Spleen (tissue), 11 donors: ENCODE data around the gene ZC2HC1C. TPM values are rescaled to one million over a fixed set of nuclear protein-coding genes. Genes with fewer than 3 reads are reported as not detected.

Source experiments
- DNase-seq: peaks from one replicate; pipeline ENCODE4 v3.0.0-alpha.2; 2020
- H3K27ac ChIP-seq, 8 donors: fragments of 200-600 bp; sonication (generic) in 7 of 8; 1 replicate in 4 of 8; 2 replicates in 4 of 8; pipeline versions ENCODE4 v1.5.0 to v1.8.0; 2016 to 2021; ENCODE audit warnings: inconsistent platforms in 4 of 8, mild to moderate bottlenecking in 4 of 8, moderate library complexity in 1 of 8
- H3K27me3 ChIP-seq, 7 donors: fragments of 200-600 bp; sonication (generic) in 6 of 7; replicated peaks in 1 of 7; 1 replicate in 4 of 7; 2 replicates in 3 of 7; pipeline versions ENCODE4 v1.5.0 to v1.8.0; 2016 to 2021; ENCODE audit warnings: inconsistent platforms in 3 of 7, mild to moderate bottlenecking in 1 of 7
- H3K36me3 ChIP-seq, 6 donors: fragments of 200-600 bp; sonication (generic) in 5 of 6; 1 replicate in 4 of 6; 2 replicates in 2 of 6; pipeline versions ENCODE4 v1.5.0 to v1.8.0; 2016 to 2021; ENCODE audit warnings: inconsistent platforms in 2 of 6
- H3K4me1 ChIP-seq, 6 donors: fragments of 200-600 bp; sonication (generic) in 5 of 6; 1 replicate in 3 of 6; 2 replicates in 3 of 6; pipeline versions ENCODE4 v1.5.0 to v1.8.0; 2016 to 2021; ENCODE audit warnings: inconsistent platforms in 3 of 6
- H3K4me3 ChIP-seq, 8 donors: fragments of 200-600 bp; sonication (generic) in 7 of 8; 1 replicate in 4 of 8; 2 replicates in 4 of 8; pipeline versions ENCODE4 v1.5.0 to v1.8.0; 2016 to 2021; ENCODE audit warnings: inconsistent platforms in 4 of 8, mild to moderate bottlenecking in 4 of 8, moderate library complexity in 2 of 8
- H3K9me3 ChIP-seq, 8 donors: fragments of 200-600 bp; sonication (generic) in 7 of 8; 1 replicate in 4 of 8; 2 replicates in 4 of 8; pipeline versions ENCODE4 v1.5.0 to v1.8.0; 2016 to 2021; ENCODE audit warnings: inconsistent platforms in 4 of 8
- POLR2A ChIP-seq, 3 donors: fragments of 450-650 bp; IDR thresholded peaks; one replicate each; pipeline ENCODE4 v1.5.1; 2017; ENCODE audit warnings: antibody characterized with exemption in 3 of 3, mild to moderate bottlenecking in 1 of 3
- POLR2AphosphoS5 ChIP-seq, 3 donors: sonication (generic); formaldehyde crosslinking; IDR thresholded peaks; one replicate each; pipeline ENCODE4 v1.5.1; 2017; ENCODE audit warnings: antibody characterized with exemption in 3 of 3
- WGBS, 5 donors: extraction: QIAGEN DNeasy Blood & Tissue Kit in 3 of 5; methylation state at CpG; one replicate each; pipeline versions ENCODE4 v1.1.5 to v1.1.7; 2013 to 2018; 5-methylcytosine and 5-hydroxymethylcytosine counted together
- intact Hi-C: fragments of 100-400 bp; cut with DNase I; formaldehyde crosslinking; loops from one replicate; pipeline ENCODE4 v1.15.0; 2023; ENCODE audit warnings: low total_unique reads
- polyA plus RNA-seq, 3 donors: library from polyadenylated mRNA; stranded (reverse); fragments of 200-250 nt; gene quantifications; one replicate each; pipeline ENCODE4 v1.2.1, GENCODE V29; 2013
- total RNA-seq, 7 donors: library from RNA; depleted of rRNA in 3 of 7; stranded (reverse); fragments of >200 nt in 3 of 7; fragmentation: NEBNext Ultra II Directional in 4 of 7; extraction: Animal tissue kit (Norgen Biotek cat#: 25700) in 4 of 7; gene quantifications; one replicate each; pipeline versions ENCODE4 v1.1.0 to v1.2.1, GENCODE V29; 2016 to 2021
- TF ChIP-seq, protein P1 (sequence below), 11 experiments: fragments of 200-600 bp in 7 of 11; fragments of 450-650 bp in 4 of 11; sonication (generic) in 4 of 11; IDR thresholded peaks in 8 of 11; conservative IDR thresholded peaks in 3 of 11; 1 replicate in 7 of 11; 2 replicates in 4 of 11; pipeline versions ENCODE4 v1.4.0 to v1.8.0; 2016 to 2021; ENCODE audit warnings: antibody characterized with exemption in 11 of 11, inconsistent platforms in 4 of 11, mild to moderate bottlenecking in 1 of 11
- donor health status: healthy with polysubstance abuse.
- donor health status: DM: no; HTN: no; CAD: no; lungs with moderate emphysema.
- donor health status: DM: no; HTN: no; CAD: no.
- donor health status: Bipolar disorder and iron deficiency.
- donor health status: healthy.
- donor health status: DM: no; HTN: no; CAD: no.
- donor health status: DM: yes; HTN: yes; CAD: no.

The ZC2HC1C gene
- total and polyA plus RNA-seq, 10 donors, result 0.89 to 2.8 (median 1.2) TPM

DNA sequence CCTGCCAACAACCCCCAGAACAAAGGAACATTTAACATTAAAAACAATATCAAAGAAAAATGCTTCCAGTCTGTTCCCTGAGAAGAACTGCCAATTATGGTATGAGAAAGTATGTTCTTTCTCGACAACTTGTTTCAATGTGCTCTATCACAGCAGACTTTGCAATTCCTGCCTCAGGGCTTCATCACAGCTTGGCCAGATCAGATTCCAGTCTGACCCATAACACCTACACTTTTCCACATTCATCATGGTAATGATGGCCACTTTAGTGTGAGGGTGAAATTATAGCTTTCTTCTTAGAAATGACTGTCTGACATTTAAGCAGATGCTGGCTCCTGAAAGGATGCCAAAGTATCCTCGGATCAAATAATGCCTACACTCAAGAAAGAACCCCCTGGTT lies 40.4 kb downstream of the ZC2HC1C start:
- Histone ChIP-seq H3K27me3 (no peaks in the 10 kb centered on the region), H3K36me3 (peaks cover 6 to 100% (median 98%) of the 10 kb centered on the region in 6 donors), H3K27ac (no peak overlapping the region), H3K4me3 (no peak overlapping the region), H3K4me1 (peaks cover 0 to 9% (median 0%) of the 10 kb centered on the region in 6 donors), H3K9me3 (no peaks in the 10 kb centered on the region)
- WGBS, 5 donors, result 85 to 97% (median 94%) methylated on average over 2 of the region's 2 CpGs
- DNase-seq, result no peak
- TF ChIP-seq, protein P1, sequence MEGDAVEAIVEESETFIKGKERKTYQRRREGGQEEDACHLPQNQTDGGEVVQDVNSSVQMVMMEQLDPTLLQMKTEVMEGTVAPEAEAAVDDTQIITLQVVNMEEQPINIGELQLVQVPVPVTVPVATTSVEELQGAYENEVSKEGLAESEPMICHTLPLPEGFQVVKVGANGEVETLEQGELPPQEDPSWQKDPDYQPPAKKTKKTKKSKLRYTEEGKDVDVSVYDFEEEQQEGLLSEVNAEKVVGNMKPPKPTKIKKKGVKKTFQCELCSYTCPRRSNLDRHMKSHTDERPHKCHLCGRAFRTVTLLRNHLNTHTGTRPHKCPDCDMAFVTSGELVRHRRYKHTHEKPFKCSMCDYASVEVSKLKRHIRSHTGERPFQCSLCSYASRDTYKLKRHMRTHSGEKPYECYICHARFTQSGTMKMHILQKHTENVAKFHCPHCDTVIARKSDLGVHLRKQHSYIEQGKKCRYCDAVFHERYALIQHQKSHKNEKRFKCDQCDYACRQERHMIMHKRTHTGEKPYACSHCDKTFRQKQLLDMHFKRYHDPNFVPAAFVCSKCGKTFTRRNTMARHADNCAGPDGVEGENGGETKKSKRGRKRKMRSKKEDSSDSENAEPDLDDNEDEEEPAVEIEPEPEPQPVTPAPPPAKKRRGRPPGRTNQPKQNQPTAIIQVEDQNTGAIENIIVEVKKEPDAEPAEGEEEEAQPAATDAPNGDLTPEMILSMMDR (IDR thresholded peaks at IDR 0.05 in 8 of 11, conservative IDR thresholded peaks at IDR 0.05 in 3 of 11), result no peak
- TF ChIP-seq POLR2AphosphoS5 (IDR thresholded peaks at IDR 0.05) (no peak), POLR2A (IDR thresholded peaks at IDR 0.05) (no peak)
- intact Hi-C loops, result no loop called here

DNA sequence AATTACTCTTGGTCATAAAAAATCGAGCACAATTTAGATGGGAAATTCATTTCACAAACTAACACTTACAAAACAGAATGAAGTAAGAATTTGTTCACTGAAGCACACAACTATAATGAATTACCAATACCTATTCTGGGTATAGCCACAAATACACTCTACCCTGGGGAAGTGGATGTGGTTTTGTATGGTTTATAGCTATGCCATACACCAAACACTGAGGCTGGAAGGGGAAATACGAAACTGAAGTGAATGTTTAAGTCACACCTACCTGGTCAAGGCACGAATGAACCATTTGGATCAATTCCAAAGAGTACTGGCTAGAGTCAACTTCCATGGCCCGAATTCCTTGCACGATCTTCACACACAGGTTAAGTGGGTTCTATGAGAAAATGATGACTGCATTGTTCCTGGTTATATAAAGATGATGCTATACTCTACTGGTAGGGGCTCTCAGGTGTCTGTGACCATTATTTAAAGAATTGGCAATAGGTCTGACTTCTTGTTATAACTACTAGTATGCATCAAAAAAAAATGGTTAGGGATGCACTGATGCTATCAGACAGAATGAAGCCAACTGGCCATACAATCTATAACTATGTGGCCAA lies 44.6 kb downstream of the ZC2HC1C start:
- no peak for DNase-seq
- TF ChIP-seq POLR2A (IDR thresholded peaks at IDR 0.05) (no peak), POLR2AphosphoS5 (IDR thresholded peaks at IDR 0.05) (no peak)
- TF ChIP-seq, protein P1 (IDR thresholded peaks at IDR 0.05 in 8 of 11, conservative IDR thresholded peaks at IDR 0.05 in 3 of 11), result no peak
- Histone ChIP-seq H3K4me1 (peaks cover 0 to 11% (median 0%) of the 10 kb centered on the region in 6 donors), H3K27me3 (no peaks in the 10 kb centered on the region), H3K36me3 (peaks cover 6 to 100% (median 96%) of the 10 kb centered on the region in 6 donors), H3K27ac (no peak overlapping the region), H3K9me3 (no peaks in the 10 kb centered on the region), H3K4me3 (no peak overlapping the region)
- WGBS, 5 donors, result 67 to 78% (median 72%) methylated on average over 5 of the region's 5 CpGs
- intact Hi-C loops, result no loop called here

DNA sequence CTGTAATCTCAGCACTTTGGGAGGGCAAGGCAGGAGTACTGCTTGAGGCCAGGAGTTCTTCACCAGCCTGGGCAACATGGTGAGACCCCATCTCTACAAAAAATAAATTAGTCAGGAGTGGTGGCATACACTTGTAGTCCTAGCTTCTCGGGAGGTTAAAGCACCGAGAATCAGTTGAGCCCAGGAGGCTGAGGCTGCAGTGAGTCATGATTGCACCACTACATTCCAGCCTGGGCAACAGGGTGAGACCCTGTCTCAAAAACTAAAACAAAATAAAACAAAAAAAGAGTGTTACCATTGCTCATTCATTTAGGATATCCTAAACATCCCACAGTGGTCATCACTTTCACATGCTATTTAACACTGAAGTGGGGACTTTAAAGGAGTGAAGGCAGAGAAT lies 49.6 kb downstream of the ZC2HC1C start:
- Histone ChIP-seq H3K4me1 (peaks cover 5 to 49% (median 13%) of the 10 kb centered on the region in 6 donors), H3K27me3 (no peaks in the 10 kb centered on the region), H3K27ac (no peak overlapping the region), H3K4me3 (no peak overlapping the region), H3K9me3 (no peaks in the 10 kb centered on the region), H3K36me3 (peaks cover 0 to 79% (median 62%) of the 10 kb centered on the region in 6 donors)
- TF ChIP-seq, protein P1 (IDR thresholded peaks at IDR 0.05 in 8 of 11, conservative IDR thresholded peaks at IDR 0.05 in 3 of 11), result no peak
- TF ChIP-seq POLR2A (IDR thresholded peaks at IDR 0.05) (no peak), POLR2AphosphoS5 (IDR thresholded peaks at IDR 0.05) (no peak)
- no peak for DNase-seq
- WGBS, 5 donors, result 92 to 98% (median 94%) methylated on average over 2 of the region's 2 CpGs
- intact Hi-C loops, result no loop called here

DNA sequence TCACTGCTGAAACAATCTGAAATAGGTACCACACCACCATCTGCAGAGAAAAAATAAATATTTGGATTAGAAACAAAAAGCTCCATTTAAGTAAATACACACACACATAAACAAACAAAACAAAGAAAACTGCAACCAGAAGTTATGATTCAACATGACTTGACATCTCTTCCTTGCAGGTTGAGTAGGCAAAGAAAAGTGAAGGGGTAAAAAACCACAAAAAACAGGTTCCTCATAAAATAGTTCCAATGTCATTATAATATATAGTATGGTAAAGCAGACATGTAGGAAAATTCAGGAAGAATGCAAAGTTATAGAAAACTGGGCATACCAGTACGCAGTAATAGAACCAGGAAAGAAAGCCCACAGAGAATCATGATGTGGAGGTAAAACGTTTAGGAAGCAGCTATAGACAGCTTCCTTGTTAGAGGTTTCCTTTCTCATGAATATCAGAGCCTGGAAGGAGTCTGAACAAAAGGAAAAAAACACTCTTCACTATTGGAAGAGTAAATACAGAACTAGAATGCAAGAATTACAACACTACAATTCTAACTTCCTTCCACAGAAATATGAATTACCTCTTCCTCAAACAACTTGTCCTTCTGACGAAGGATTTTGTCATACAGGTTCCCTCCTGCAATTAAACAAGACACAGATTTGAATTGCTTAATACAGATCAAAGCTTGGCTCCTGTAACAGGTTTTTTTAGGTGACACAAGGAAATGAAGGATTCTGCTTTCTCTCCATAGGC lies 51.3 kb downstream of the ZC2HC1C start:
- H3K27me3 ChIP-seq, result no peaks in the 10 kb centered on the region
- WGBS, 5 donors, result 37 to 53% (median 50%) methylated on average over 3 of the region's 3 CpGs
- peaks cover 0 to 62% (median 47%) of the 10 kb centered on the region in 6 donors for H3K36me3 ChIP-seq
- H3K4me1 ChIP-seq, result peaks cover 17 to 56% (median 29%) of the 10 kb centered on the region in 6 donors
- intact Hi-C loops, result no loop called here
- TF ChIP-seq POLR2AphosphoS5 (IDR thresholded peaks at IDR 0.05), result no peak
- no peak for TF ChIP-seq POLR2A (IDR thresholded peaks at IDR 0.05)
- TF ChIP-seq, protein P1 (IDR thresholded peaks at IDR 0.05 in 8 of 11, conservative IDR thresholded peaks at IDR 0.05 in 3 of 11), result no peak
- no peak for DNase-seq
- peak overlapping the region in 1 of 8 donors; percentile 16 for H3K4me3 ChIP-seq
- peak overlapping the region in 7 of 8 donors; percentile 18 to 78 (median 75) for H3K27ac ChIP-seq
- H3K9me3 ChIP-seq, result no peaks in the 10 kb centered on the region
